ENCODE data around the gene SNAP25.

GRCh38 chr20:10263385-10264165 is 44.9 kb downstream of the SNAP25 start:
- TF ChIP-seq, protein P1, sequence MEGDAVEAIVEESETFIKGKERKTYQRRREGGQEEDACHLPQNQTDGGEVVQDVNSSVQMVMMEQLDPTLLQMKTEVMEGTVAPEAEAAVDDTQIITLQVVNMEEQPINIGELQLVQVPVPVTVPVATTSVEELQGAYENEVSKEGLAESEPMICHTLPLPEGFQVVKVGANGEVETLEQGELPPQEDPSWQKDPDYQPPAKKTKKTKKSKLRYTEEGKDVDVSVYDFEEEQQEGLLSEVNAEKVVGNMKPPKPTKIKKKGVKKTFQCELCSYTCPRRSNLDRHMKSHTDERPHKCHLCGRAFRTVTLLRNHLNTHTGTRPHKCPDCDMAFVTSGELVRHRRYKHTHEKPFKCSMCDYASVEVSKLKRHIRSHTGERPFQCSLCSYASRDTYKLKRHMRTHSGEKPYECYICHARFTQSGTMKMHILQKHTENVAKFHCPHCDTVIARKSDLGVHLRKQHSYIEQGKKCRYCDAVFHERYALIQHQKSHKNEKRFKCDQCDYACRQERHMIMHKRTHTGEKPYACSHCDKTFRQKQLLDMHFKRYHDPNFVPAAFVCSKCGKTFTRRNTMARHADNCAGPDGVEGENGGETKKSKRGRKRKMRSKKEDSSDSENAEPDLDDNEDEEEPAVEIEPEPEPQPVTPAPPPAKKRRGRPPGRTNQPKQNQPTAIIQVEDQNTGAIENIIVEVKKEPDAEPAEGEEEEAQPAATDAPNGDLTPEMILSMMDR (IDR thresholded peaks at IDR 0.05): no peak
- TF ChIP-seq POLR2A (IDR thresholded peaks at IDR 0.05): no peak

Data from vagina (tissue), 2 donors.